CD4-positive, alpha-beta T cell (primary cell): ENCODE data around the gene FNDC3A. TPM values are rescaled to one million over a fixed set of nuclear protein-coding genes. Genes with fewer than 3 reads are reported as not detected.

Source experiments
- ATAC-seq: fragments of 200-7000 bp; cut with Tn5 transposase; one replicate; pipeline ENCODE4 v1.10.0; 2022; ENCODE audit warnings: mild to moderate bottlenecking; ENCODE audit not compliant: poor library complexity
- CTCF ChIA-PET: fragments of 350-600 bp; sonication (Branson Sonifier 250); formaldehyde crosslinking; loops from one replicate; lab custom pipeline; 2021; ENCODE audit warnings: antibody characterized with exemption, inconsistent platforms; lab: Charles Lee
- POLR2A ChIA-PET: fragments of 350-600 bp; sonication (Branson Sonifier 250); formaldehyde crosslinking; loops from one replicate; lab custom pipeline; 2021; ENCODE audit warnings: antibody characterized with exemption, inconsistent platforms; lab: Charles Lee
- DNase-seq, 14 experiments: peaks; one replicate each; pipeline ENCODE4 v3.0.0-alpha.2; 2013 to 2020; ENCODE audit warnings: mixed read lengths in 2 of 14
- H3K27ac ChIP-seq, 2 donors: one replicate each; pipeline versions ENCODE4 v1.5.1 to v1.7.0; 2013; ENCODE audit warnings: low read length in 2 of 2, low read depth in 1 of 2, mild to moderate bottlenecking in 1 of 2
- H3K27me3 ChIP-seq, 2 experiments: 1 replicate in 1 of 2; 2 replicates in 1 of 2; pipeline versions ENCODE4 v1.6.1 to v1.7.0; 2013; ENCODE audit warnings: low read length in 2 of 2, control low read depth in 1 of 2, mild to moderate bottlenecking in 1 of 2, moderate library complexity in 1 of 2; ENCODE audit not compliant: insufficient read depth in 2 of 2, control insufficient read depth in 1 of 2
- H3K36me3 ChIP-seq: one replicate; pipeline ENCODE4 v1.6.1; 2013; ENCODE audit warnings: low read length, control low read depth; ENCODE audit not compliant: insufficient read depth
- H3K4me1 ChIP-seq: one replicate; pipeline ENCODE4 v1.6.1; 2013; ENCODE audit warnings: low read length, control low read depth; ENCODE audit not compliant: insufficient read depth
- H3K4me3 ChIP-seq: one replicate; pipeline ENCODE4 v1.5.1; 2013; ENCODE audit warnings: mild to moderate bottlenecking, low read length, moderate library complexity
- H3K9me3 ChIP-seq, 2 experiments: 1 replicate in 1 of 2; 2 replicates in 1 of 2; pipeline versions ENCODE4 v1.6.1 to v1.7.0; 2013; ENCODE audit warnings: low read length in 2 of 2, mild to moderate bottlenecking in 2 of 2, control low read depth in 1 of 2, moderate library complexity in 1 of 2; ENCODE audit not compliant: control insufficient read depth in 1 of 2, insufficient read depth in 1 of 2
- H3K27ac Mint-ChIP-seq: one replicate; pipeline ENCODE4 v1.8.0; 2020; ENCODE audit warnings: mixed read lengths
- H3K27me3 Mint-ChIP-seq: one replicate; pipeline ENCODE4 v1.8.0; 2021; ENCODE audit warnings: mixed read lengths
- H3K36me3 Mint-ChIP-seq: one replicate; pipeline ENCODE4 v1.8.0; 2021; ENCODE audit warnings: low read depth, mixed read lengths
- H3K4me1 Mint-ChIP-seq: one replicate; pipeline ENCODE4 v1.8.0; 2021; ENCODE audit warnings: low read depth, mixed read lengths
- H3K4me3 Mint-ChIP-seq: one replicate; pipeline ENCODE4 v1.8.0; 2020; ENCODE audit warnings: mild to moderate bottlenecking, mixed read lengths
- H3K9me3 Mint-ChIP-seq: one replicate; pipeline ENCODE4 v1.8.0; 2020; ENCODE audit warnings: mixed read lengths
- CTCF ChIP-seq: fragments of 200-600 bp; IDR thresholded peaks from one replicate; pipeline ENCODE4 v1.8.0; 2022; ENCODE audit warnings: antibody characterized with exemption, mild to moderate bottlenecking
- intact Hi-C, 2 experiments: fragments of 100-400 bp; cut with DNase I in 1 of 2; cut with micrococcal nuclease in 1 of 2; formaldehyde crosslinking; loops; one replicate each; pipeline versions ENCODE4 v1.15.1 to v1.9.0; 2023 to 2025; cut with DNase I, micrococcal nuclease
- total RNA-seq, 174 experiments: library from RNA in 2 of 174; stranded (reverse) in 2 of 174; gene quantifications; one replicate each; pipeline ENCODE4 v1.2.3 and lab custom pipeline; 2021 to 2026

Gene FNDC3A
- total RNA-seq, 2 experiments from 2014 or later: 27.7 to 28.6 TPM

- Histone ChIP-seq H3K4me1 (no peaks in the 10 kb centered on the region), H3K27me3 (no peaks in the 10 kb centered on the region), H3K4me3 (no peak overlapping the region), H3K36me3 (peaks cover 8% of the 10 kb centered on the region), H3K9me3 (peaks cover 0 to 4% of the 10 kb centered on the region in 2 experiments), H3K27ac (no peak overlapping the region)
- no peak for ATAC-seq
- Mint-ChIP-seq H3K4me3 (no peak overlapping the region), H3K4me1 (peaks cover 7% of the 10 kb centered on the region), H3K9me3 (peaks cover 2% of the 10 kb centered on the region), H3K27ac (no peak overlapping the region), H3K36me3 (peaks cover 56% of the 10 kb centered on the region), H3K27me3 (no peaks in the 10 kb centered on the region)
- no peak for TF ChIP-seq CTCF
- DNase-seq: no peak
- CTCF ChIA-PET: no interaction called here
- intact Hi-C loops: no loop called here
- POLR2A ChIA-PET: no interaction called here
Measured at GRCh38 chr13:49071341-49071937, 95.7 kb downstream of the FNDC3A start.

- no peaks in the 10 kb centered on the region for H3K27me3 ChIP-seq
- no peak overlapping the region for H3K27ac Mint-ChIP-seq
- no peaks in the 10 kb centered on the region for H3K9me3 Mint-ChIP-seq
- H3K4me3 ChIP-seq: no peak overlapping the region
- H3K36me3 ChIP-seq: peaks cover 10% of the 10 kb centered on the region
- no peaks in the 10 kb centered on the region for H3K4me1 ChIP-seq
- peaks cover 36% of the 10 kb centered on the region for H3K36me3 Mint-ChIP-seq
- DNase-seq (no peak), ATAC-seq (no peak)
- POLR2A ChIA-PET: no interaction called here
- CTCF ChIA-PET: interaction anchor here (0.5 kb wide), 1 partner anchor 23 kb away, joined by 4 read pairs; no protein-coding TSS in a partner anchor
- no peak for TF ChIP-seq CTCF
- no peaks in the 10 kb centered on the region for H3K9me3 ChIP-seq
- no peaks in the 10 kb centered on the region for H3K27me3 Mint-ChIP-seq
- peaks cover 18% of the 10 kb centered on the region for H3K4me1 Mint-ChIP-seq
- H3K4me3 Mint-ChIP-seq: no peak overlapping the region
- intact Hi-C loops: no loop called here
- H3K27ac ChIP-seq: no peak overlapping the region
Measured at GRCh38 chr13:49082653-49083536, 107.2 kb downstream of the FNDC3A start.

GRCh38 chr13:49084961-49085360 lies 109.2 kb downstream of the FNDC3A start:
- intact Hi-C loops: no loop called here
- H3K4me3 ChIP-seq: no peak overlapping the region
- no peaks in the 10 kb centered on the region for H3K27me3 ChIP-seq
- Mint-ChIP-seq H3K27me3 (no peaks in the 10 kb centered on the region), H3K4me3 (no peak overlapping the region), H3K36me3 (peaks cover 29% of the 10 kb centered on the region), H3K4me1 (peaks cover 18% of the 10 kb centered on the region), H3K9me3 (no peaks in the 10 kb centered on the region), H3K27ac (no peak overlapping the region)
- no peak for DNase-seq
- CTCF ChIA-PET: no interaction called here
- no peaks in the 10 kb centered on the region for H3K9me3 ChIP-seq
- no peak overlapping the region for H3K27ac ChIP-seq
- H3K36me3 ChIP-seq: peaks cover 7% of the 10 kb centered on the region
- H3K4me1 ChIP-seq: no peaks in the 10 kb centered on the region
- TF ChIP-seq CTCF: no peak
- POLR2A ChIA-PET: no interaction called here
- no peak for ATAC-seq
